Activated T-cell treated with anti-CD3 and anti-CD28 coated beads for 48 hours (primary cell): ENCODE data around the gene VIPR2.

Source experiments
- DNase-seq: peaks from one replicate; pipeline ENCODE4 v3.0.0-alpha.2; 2020; ENCODE audit warnings: low read depth

Gene VIPR2

DNA sequence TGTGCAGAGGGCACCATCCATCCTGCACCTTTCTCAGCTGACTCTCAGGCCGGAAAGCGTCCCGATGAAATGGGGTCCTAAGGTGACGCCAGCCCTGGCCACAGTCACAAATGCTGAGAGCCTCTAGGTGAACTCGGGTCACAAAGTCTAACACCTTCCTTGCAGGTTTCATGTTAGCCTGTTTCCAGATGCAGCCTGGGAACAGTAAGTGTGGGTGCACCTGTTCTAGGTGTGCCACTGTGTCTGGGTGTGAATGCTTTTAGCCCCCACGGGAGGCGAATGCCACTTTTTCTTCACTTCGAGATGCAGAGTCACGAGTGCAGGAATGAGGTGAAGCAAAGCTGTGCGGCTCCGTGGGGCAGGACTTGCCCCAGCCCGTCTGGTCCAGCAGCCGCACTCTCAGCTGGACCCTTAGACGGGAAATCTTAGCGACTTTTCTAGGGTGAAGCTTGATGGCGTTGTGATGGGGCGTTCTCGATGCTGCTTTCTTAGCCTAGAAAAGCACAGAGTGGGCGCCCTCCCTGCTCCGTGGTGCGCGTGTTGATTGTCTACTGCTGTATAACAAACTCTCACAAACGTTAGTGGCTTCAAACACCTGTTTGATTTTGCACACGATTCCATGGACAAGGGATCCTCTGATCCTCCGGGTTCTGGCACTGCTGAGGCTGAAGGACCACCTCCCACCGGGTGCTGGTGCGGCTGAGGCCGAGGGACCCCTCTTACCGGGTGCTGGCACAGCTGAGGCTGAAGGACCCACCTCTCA lies 13.6 kb upstream of the VIPR2 start:
- DNase-seq = no peak

DNA sequence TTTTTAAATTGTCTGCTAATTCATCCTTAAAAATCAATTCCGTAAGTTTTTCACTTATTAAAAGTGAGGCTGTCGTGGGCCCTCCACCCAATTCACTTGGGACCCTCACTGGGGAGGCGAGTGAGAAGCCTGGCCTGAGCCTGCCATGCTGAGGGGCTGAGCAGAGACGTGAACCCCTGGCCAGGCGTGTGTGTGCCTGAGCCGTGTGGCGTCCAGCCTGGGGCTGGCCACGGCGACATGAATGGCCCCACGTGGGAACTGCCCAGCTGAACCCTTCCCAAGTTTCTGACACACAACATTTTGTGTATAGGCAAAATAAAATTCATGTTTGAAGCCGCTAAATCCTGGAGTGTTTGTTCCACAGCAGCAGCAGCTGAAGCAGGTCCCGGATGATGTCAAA lies 13.0 kb upstream of the VIPR2 start:
- DNase-seq = no peak

DNA sequence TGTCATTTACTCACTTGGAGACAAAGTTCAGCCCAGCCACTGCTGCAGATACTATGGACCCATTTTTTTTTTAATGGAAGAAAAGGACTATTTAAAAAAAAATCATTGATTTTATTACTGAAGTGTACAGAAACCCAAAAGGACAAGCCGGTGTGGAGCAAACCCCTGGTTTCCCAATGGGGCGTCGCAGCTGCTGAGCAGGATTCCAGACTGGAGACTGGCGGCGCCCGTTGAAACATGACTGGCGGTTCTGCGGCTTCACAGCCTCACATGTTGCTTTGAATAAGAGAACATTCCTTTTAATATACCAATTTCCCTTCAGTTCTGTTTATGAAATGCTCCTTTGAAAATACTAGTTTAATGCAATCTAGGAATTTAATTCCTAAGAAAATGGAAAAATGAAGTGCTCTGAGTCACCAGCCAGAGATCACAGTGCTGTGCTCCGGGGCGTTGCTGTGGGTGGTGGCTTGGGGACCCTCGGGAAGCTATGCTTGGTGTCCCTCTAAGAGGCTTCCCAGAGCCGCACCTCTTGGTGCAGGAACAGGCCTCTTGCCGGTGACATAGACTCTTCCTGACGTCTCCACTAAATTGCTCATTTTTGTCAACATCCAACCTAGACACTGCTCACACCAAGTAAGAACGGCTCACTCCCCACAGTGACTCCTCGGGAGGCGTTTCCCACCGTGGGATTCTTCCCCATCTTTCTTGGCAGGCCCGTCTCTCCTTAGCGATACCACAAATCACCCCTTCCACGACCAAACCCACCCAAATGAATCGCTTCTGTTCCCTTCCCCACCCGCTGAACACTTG lies 12.0 kb upstream of the VIPR2 start:
- DNase-seq = no peak

DNA sequence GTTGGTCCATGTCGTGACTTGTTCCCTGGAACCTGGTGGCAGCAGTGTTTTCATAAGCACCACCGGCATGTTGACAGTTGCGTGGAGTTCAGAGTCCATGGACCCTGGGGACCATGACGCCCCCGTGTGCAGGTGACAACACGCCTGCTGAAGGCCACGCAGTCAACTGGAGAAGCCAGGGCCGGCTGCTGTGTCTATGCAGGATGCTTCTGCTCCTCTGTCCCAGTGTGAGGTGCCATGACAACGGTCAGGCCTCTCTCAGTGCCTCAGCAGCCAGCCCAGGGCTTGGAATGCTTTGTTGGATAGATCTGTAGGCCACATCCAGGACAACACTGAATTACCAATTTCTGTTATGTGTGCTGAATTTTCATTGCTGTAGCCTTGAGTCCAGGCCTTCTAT lies 10.7 kb upstream of the VIPR2 start:
- no peak for DNase-seq

DNA sequence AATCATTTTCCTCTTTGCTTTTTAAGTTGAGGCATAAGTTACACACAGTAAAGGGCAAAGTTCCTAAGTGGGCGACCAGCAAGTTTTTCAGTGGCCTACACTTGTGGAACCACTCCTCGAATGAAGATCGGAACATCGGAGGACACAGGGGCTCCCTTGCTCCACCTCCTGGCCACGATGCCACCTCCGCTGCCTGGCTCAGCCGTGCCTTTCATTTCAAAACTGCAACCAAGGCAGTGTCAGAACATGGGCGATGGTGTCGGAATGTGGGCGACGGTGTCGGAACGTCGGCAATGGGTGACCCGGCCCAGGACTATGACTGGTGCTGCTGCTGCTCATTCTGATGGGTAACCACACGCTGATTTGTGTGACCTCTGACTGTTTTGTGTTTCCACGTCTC lies 9.6 kb upstream of the VIPR2 start:
- no peak for DNase-seq

DNA sequence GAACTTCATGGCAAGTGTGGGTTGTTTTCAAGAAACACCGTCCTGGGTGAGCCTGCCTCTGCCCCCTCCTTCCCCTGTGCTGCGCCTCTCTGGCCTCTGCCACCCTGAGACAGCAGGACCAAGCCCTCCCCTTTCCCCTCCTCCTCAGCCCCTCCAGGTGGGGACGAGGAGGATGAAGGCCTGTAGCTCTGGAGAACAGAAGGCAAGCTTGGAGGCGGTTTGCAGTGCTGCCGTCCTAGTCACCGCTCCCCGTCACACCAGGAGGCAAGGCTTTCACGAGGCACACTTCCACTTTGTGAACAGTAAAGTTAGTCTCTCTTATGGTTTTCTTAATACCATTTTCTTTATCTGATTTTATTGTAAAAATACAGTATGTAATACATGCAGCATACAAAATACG lies 8.8 kb upstream of the VIPR2 start:
- DNase-seq = no peak

DNA sequence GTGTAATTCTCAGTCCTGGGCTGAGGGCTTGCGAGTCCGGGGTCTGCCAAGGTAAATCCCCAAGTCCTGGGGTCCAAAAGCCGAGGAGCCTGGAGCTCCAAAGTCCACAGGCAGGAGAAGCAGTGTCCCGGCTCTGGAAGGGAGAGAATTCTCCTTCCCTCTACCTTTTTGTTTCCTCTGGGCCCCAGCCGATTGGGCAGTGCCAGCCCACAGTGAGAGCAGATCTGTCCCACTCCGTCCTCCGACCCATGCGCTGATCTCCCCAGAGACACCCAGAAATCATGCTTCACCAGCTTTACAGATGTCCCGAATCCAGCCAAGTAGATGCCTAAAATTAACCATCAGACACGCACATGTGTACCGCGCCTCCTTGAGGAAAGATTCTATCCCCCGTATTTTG lies 8.1 kb upstream of the VIPR2 start:
- DNase-seq = no peak

DNA sequence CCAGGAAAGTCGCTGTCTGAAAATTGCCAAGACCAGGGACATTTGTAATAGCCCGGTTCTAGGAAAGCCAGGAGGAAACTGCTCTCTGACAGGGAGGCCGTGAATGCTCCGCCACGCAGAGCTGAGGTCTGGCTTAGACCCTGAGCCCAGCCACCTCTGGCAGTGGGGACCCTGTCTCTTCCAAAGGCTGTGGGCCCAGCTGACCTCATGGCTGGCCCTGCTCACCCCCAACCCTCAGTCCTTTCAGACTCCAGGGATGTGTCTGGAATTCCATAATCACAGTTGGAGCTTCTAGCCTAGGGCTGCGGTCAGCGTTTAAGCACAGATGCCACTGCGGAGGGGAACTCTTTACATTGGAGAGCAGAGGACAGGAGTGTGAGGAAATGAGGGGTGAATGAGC lies 6.6 kb upstream of the VIPR2 start:
- no peak for DNase-seq

DNA sequence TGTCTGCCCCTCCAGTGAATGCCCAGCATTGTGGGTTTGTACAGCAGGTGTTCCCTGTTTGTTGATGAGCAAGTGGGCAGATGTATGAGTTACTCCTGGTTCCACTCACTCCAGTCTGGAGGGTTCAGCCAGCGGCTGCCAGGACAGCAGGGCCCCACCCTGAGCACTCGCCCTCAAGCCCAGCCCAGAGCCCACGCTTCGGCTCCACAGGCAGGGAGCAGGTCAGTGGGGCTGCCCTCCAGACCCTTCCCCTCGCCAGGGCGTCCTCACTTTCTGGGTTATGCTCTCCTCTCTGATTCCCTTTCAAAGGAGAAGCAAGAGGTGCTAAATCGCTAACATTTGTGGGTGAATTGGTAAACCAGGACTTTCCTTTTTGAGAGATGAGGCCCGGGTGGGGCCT lies 4.8 kb upstream of the VIPR2 start:
- DNase-seq = no peak

DNA sequence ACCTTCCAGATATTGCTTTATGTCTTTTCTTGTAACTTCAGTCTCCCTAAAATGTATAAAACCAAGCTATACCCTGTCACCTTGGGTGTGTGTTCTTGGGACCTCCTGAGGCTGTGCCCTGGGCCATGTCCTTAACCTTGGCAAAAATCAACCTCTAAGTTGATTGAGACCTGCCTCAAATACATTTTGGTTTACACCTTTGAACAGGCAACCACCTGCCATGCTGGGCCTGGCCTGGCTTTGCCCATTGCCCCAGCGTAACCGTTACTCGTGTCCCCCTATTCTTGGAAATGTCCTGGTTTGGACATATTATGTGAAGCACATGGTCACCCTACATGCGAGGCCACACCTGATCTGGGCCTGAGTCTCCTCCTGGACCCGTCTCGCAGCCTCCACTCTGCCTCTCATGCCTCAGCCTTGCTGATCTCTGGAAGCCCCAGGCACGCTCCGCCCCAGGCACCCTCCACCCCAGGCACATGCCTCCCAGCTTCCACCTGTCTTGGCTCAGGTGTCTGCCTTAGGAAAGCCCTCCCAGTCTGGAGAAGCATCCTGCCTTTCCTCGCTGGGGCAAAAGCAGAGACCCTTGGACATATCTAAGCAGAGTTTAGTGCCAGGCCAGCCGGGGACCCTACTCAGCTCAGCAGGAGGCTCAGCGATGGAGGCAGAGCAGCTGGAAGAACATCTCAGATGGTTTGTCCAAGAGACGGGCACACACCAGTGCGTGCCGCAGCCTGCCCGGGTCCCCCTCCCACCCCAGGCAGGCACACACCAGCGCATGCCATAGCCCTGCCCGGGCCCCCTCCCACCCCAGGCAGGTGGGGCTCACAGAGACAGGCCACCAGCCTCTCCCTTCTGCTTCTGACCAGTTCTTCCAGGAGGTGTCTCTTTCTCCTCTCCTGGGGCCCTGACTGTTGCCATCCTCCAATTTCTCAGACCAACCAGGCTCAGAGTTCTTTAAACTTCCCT lies 4.0 kb upstream of the VIPR2 start:
- DNase-seq = no peak

DNA sequence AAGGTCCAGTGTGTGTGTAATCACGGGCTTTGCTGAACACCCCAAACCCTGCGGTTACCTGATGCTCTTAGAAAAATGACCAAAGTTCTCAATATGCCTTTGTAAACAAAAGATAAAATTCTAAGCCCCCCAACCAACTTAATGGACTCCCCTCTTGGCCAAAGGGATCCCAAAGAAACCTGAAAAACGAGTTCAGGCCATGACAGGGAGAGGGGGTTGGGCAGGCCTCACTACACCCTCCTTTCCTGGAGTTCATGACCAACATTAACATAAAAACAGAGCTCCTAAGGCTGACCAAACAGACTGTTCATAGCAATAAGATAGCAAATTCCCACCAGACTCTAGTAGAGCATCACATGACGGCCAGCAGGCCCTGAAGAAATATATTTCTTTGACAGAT lies 3.0 kb upstream of the VIPR2 start:
- DNase-seq = no peak

DNA sequence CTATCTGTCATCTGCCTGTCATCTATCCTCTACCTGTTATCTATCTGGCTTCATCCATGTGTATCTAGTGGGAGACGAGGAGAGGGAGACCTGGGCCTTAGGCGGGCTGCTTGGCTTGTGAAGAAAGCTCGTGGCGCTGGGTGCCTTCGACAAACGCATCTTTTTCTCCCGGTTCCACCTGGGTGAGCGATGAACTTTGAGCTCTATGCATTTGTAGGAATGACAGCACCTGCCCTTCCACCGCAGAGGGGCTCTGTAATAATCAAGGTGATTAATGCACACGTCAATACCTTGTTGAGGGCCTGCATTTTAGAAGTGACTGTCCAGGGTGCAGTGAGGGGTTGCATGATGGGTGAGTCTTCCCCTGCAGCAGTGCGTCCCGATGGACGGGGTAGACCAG lies 2.6 kb upstream of the VIPR2 start:
- no peak for DNase-seq

DNA sequence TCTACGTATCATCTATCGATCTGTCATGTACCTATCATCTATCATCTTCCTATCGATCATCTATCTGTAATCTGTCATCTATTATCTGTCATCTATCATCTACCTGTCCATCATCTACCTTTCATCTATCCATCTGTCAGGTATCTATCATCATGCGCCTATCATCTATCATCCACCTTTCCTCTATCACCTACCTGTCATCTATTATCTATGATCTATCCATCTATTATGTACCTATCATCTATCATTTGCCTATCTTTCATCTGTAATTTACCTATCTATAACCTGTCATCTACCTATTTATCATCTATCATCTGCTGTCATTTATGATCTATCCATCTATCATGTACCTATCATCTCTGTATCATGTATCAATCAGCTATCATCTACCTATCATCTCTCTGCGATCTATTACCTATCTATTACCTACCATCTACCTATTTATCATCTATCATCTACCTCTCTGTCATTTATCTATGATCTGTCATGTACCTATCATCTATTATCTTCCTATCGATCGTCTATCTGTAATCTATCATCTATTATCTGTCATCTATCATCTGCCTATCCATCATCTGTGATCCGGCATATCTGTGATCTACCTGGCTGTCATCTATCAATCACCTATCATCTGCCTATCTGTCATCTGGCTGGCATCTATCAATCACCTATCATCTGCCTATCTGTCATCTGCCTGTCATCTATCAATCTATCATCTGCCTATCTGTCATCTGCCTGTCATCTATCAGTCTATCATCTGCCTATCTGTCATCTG lies 1.6 kb upstream of the VIPR2 start:
- DNase-seq = no peak

DNA sequence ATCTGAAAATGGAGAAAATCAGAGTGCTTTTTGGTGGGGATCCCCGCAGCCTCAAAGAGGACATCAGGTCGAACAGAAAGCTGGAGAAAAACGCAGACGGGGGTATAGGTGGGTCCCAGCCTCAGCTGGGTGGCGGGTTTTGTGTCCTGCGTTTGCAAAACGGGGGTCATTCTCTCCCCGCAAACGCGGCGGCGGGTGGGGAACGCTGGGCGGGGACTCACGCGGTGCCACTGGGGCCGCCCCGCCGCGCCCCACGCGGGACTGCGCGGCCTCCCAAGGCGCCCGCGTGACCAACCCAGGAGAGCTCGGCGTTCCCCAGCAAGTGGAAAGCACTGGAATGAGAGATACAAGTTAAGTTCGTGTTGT lies 806 bp upstream of the VIPR2 start:
- DNase-seq = no peak

DNA sequence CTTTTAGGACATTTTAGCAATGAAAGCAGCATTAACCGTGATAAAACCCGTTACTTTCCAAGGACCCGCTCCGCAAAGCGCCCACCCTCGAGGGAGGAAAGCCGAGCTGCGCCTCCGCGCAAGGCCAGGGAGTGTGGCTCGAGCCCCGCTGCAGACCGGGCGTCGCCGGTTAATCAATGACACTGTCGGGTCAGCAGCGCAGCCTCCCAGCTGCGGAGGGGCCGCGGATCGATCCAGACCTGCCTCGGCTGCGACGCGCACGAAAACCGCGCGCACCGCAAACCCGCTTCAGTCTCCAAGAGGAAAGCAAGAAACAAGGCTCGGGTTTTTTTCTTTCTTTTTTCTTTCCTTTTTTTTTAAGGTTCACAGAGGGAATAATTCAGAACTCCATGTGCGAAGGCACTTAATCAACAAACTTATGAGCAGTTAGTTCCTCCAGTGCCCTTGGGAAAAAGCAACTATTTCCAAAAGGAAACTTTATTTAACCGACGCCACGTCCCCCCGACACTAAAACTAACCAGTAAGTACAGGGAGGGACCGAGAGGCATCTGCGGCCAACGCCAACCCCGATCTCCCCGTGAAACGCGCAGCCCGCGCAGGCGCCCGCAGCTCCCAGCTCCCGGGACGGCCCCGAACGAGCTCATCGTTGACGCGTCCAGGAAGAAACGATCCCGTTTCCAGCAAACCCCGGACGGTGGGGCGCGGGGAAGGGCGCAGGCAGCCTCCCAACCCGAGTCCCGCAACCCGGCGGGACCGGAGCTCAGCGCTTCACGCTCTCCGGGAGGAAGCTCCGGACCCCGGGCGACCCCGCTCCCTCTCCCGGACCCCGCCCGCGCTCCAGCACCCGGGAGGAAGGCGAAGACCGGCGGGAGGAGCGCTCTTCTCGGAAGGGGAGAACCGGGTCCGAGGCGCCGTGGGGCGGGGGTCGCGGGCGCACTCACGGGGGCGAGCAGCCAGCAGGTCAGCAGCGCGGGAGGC lies 598 bp downstream of the VIPR2 start:
- DNase-seq = peak; percentile 16

DNA sequence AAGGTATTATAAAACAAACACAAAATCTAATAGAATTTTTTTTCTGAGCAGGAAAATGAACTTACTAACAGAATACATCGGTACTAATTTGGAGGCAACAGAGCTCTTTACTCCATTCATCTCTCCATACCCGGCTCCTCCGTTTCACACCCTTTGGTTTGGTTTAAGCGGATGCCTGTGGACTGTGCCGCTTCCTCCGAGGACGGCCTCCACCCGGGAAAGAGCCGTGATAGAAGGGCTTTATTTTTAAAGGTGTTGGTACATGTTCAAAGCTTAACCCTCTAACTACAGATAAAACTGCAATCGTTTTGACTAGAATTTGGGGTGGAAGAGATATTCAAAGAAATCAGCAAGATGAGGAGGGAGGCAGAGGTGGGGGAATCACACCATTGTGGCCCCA lies 1.9 kb downstream of the VIPR2 start:
- no peak for DNase-seq

DNA sequence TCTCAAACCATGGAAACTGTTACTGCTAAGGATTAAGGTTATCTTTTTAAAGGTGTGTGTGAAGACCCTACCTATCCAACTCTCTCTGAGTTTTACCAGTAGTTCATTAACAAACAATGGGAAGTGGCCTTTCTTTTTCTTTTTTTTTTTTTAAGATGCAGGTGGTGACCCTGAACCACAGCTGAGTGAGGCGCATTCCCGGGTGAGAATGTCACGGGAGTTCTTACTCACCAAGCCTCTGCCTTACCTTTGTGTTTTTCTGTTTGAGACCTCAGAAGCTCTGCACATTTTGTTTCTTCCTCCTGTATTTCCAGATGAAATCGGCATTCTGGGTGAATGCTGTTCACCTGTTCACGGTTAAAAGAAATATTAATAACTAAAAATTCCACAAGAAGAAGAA lies 2.5 kb downstream of the VIPR2 start:
- no peak for DNase-seq

DNA sequence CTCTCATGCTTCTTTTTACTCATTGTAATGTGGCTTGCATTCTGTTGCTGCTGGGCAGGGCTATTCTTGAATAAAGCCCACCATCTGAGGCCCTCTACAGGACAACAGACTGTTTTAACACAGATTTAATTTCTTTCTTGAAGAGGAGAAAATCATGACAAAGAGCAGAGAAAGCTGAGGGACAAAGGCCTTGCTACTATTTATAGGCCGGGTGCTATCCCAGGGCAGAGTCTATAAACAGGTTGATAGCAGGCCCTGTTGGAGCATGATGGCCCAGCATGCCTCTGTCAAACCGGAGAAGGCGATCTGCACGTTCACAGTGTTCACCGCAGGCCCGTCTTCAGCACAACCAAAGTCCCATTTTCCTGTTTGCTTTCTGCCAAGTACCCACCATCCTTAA lies 3.0 kb downstream of the VIPR2 start:
- no peak for DNase-seq

DNA sequence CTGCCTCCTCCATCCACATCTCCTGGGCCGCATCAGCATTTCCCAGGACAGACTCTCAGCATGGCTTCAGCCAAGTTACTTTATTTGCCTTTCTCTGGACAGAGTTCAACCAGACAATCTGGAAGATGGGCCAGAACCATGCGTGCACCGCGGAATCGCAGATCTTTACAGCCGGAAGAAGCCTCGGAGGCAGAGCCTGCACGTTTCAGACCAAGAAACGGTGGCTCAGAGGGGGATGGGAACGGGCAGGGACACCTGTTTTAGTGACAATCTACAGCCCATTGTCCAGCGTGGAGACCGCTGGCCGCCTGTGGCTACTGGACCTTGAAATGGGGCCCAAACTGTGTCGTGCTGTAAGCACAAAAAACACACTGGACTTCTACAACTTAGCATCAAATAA lies 3.5 kb downstream of the VIPR2 start:
- DNase-seq = no peak

DNA sequence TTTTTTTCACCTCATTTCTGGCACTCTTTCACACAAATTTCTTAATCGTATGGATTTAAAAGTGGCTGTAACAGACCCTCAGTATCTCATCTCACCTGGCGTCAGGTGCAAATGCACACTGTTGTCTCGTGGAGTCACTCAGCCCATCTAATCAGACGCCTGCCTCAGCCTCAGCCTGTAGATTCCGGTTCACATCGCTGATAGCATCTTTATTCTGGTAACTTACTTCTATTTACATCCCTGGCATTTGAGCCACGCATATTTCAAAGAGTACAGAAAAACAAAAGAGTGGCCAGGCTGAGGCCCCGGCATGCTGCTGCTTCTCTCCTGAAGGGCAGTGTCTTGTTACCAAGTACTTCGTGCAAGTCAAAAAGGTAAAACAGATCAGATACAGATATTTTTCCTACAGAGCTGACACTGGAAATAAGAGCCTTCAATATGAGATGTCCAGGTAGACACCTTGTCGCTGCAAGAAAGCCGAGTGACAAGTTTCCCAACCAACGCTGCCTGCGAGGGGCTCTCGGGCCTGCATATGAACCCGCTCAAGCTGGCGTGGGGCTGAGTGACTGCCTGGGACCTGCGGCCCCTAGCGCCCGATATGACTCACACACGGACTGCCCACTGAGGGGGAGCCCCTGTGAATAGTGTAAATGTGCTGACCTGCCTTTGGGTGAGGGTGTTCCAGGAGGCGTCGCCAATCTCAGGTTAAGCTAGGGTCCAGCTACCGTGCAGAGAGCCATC lies 4.3 kb downstream of the VIPR2 start:
- DNase-seq = no peak
